ENCODE data around the gene RCC2.
A peak's percentile ranks its signal among the peaks of the same experiment; 100 is the strongest.

Gene RCC2

DNA sequence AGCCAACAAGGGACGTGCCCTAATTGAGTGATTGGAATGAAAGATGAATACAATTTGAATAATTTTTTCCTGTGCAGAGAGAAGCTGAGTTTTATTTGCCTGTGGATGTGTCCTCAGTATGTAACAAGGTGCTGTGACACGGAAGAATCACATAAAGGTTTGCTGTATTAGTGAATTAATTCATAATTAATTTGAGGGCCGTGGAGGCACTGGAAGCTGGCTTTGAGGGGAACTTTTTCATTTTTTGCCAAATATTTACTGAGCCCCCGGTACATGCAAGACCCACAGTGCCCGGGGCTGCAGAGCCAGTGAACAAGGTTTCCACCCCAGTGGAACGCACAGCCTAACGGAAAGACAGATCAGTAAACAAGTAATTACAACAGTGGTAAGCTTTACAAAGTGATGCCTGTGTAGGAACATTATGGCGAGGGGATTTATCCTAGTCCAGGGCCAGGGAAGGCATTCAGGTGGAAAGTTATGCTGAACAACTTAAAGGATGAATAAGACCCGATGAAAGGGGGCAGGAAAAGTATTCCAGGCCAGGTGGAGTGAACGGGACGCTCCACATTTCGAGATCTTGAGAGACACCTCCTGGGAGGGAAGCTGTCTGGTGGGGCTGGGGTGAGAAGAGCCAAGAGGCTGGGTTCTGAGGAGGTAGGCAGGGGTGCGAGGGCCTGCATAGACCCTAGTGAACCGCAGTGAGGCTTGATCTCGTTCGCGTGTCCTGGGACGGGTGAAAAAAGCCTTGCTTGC lies 773 bp upstream of the RCC2 start:
- Histone ChIP-seq H3K4me1 (ENCODE audit: insufficient read depth, low read length) (peaks cover 28% of the 10 kb centered on the region), H3K36me3 (ENCODE audit: insufficient read depth, low read length) (peaks cover 2% of the 10 kb centered on the region), H2AFZ (ENCODE audit: low read depth, low read length) (peak overlapping the region; percentile 31), H3K4me3 (ENCODE audit: low read length) (peak overlapping the region; percentile 96), H3K9me3 (ENCODE audit: low read length) (no peaks in the 10 kb centered on the region), H3K27me3 (ENCODE audit: insufficient read depth, low read length) (peaks cover 10% of the 10 kb centered on the region)

- Histone ChIP-seq H3K9me3 (ENCODE audit: low read length) (no peaks in the 10 kb centered on the region), H3K4me3 (ENCODE audit: low read length) (peak overlapping the region; percentile 96), H3K4me1 (ENCODE audit: insufficient read depth, low read length) (peaks cover 28% of the 10 kb centered on the region), H3K36me3 (ENCODE audit: insufficient read depth, low read length) (peaks cover 16% of the 10 kb centered on the region), H3K27me3 (ENCODE audit: insufficient read depth, low read length) (peaks cover 10% of the 10 kb centered on the region), H2AFZ (ENCODE audit: low read depth, low read length) (peak overlapping the region; percentile 23)
Measured at GRCh38 chr1:17438318-17439249, 893 bp downstream of the RCC2 start.

GRCh38 chr1:17437580-17438317 lies 1.7 kb downstream of the RCC2 start:
- peak overlapping the region; percentile 96 for H3K4me3 ChIP-seq (ENCODE audit: low read length)

DNA sequence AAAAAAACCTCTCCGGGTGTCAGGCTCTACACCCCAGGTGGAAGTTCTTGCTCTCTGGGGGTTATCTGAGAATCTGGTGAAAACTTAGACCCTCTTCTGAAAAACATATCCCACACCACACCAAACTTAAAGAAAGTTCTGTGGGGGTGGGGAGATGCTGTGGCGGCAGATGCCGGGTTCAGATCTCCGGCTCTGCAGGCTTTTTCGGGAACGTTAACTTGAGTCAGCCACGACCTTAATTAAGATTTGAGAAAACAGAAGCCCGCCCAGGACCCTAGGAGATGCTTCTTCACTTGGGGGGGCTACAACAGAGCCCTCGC lies 2.3 kb downstream of the RCC2 start:
- Histone ChIP-seq H3K4me1 (ENCODE audit: insufficient read depth, low read length) (peaks cover 28% of the 10 kb centered on the region), H3K9me3 (ENCODE audit: low read length) (no peaks in the 10 kb centered on the region), H2AFZ (ENCODE audit: low read depth, low read length) (no peak overlapping the region), H3K27me3 (ENCODE audit: insufficient read depth, low read length) (peaks cover 10% of the 10 kb centered on the region), H3K4me3 (ENCODE audit: low read length) (peak overlapping the region; percentile 96), H3K36me3 (ENCODE audit: insufficient read depth, low read length) (peaks cover 24% of the 10 kb centered on the region)

More at GRCh38 chr1:17437580-17438317, 1.7 kb downstream of the RCC2 start:
- Histone ChIP-seq H3K9me3 (ENCODE audit: low read length) (no peaks in the 10 kb centered on the region), H3K4me1 (ENCODE audit: insufficient read depth, low read length) (peaks cover 28% of the 10 kb centered on the region), H3K27me3 (ENCODE audit: insufficient read depth, low read length) (peaks cover 10% of the 10 kb centered on the region), H3K36me3 (ENCODE audit: insufficient read depth, low read length) (peaks cover 19% of the 10 kb centered on the region), H2AFZ (ENCODE audit: low read depth, low read length) (no peak overlapping the region)

DNA sequence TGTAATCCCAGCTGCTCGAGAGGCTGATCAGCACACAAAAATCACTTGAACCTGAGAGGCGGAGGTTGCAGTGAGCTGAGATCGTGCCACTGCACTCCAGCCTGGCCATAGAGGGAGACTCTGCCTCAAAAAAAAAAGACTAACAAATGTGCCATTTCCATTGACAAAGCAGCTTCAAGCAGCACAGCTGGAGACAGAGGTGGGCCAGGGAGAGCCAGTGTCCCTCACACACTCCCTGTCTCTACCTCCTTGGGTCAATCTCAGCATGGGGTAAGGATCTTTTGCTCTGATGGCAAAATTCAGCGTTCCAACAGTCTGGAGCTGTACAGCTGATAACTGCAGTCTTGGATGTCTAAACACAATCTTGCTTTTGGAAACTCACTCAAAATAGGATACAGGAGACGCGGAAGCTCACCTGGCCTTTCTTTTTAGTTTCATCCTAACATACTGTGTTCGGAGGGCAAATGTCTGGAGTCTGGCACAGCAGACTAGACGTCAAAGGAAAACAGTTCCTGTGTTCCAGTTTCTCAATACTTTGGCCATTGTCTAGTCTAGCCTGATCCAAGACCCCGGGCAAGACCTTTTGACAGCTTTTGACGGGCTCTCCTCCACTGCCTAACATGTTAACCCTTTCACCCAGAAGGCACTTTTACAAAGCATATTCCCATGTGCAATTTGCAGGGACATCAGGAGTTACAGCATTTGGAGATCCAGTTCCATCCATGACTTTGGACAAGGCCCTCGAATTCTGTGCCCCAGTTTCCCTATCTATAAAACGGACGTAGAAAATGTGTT lies 2.9 kb downstream of the RCC2 start:
- peaks cover 28% of the 10 kb centered on the region for H3K36me3 ChIP-seq (ENCODE audit: insufficient read depth, low read length)

DNA sequence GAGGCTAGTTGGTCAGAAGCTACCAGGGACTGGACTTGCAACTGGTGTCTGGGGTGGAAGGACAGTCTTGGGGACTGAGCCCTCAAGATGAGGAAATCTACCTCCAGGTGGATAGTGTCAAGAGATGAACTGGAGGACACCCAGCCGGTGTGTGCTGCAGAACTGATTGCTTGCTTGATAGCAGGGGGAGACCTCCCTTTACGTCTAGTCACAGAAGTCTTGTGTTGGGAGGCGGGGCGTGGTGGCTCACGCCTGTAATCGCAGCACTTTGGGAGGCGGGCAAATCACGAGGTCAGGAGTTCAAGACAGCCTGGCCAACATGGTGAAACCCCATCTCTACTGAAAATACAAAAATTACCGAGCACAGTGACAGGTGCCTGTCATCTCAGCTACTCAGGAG lies 4.9 kb downstream of the RCC2 start:
- Histone ChIP-seq H3K4me1 (ENCODE audit: insufficient read depth, low read length) (peaks cover 17% of the 10 kb centered on the region), H3K9me3 (ENCODE audit: low read length) (no peaks in the 10 kb centered on the region), H3K27me3 (ENCODE audit: insufficient read depth, low read length) (no peaks in the 10 kb centered on the region), H3K4me3 (ENCODE audit: low read length) (no peak overlapping the region), H3K36me3 (ENCODE audit: insufficient read depth, low read length) (peaks cover 35% of the 10 kb centered on the region), H2AFZ (ENCODE audit: low read depth, low read length) (no peak overlapping the region)

More for the DNA sequence above, 2.9 kb downstream of the RCC2 start:
- Histone ChIP-seq H2AFZ (ENCODE audit: low read depth, low read length) (no peak overlapping the region), H3K27me3 (ENCODE audit: insufficient read depth, low read length) (peaks cover 7% of the 10 kb centered on the region), H3K4me3 (ENCODE audit: low read length) (peak overlapping the region; percentile 96), H3K4me1 (ENCODE audit: insufficient read depth, low read length) (peaks cover 26% of the 10 kb centered on the region), H3K9me3 (ENCODE audit: low read length) (no peaks in the 10 kb centered on the region)

DNA sequence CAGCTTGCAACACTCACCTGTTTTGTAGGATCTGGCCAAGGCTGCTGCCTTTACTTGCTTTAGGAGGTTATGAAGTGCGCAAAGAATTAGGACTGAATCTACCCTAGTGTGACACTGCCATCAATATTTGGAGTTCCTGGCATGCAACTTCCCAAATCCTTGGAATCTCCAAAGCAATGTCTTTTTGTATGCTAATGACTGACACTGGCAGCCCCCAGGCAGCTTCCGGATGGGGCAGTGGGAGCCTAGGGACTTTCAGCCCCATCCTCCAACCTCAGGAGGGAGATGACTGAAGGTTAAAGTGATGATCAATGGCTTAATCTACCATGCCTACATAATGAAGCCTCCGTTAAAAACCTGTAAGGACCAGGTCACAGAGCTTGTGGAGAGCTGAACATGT lies 5.5 kb downstream of the RCC2 start:
- H2AFZ ChIP-seq (ENCODE audit: low read depth, low read length): no peak overlapping the region
- no peak overlapping the region for H3K4me3 ChIP-seq (ENCODE audit: low read length)
- peaks cover 40% of the 10 kb centered on the region for H3K36me3 ChIP-seq (ENCODE audit: insufficient read depth, low read length)
- H3K4me1 ChIP-seq (ENCODE audit: insufficient read depth, low read length): peaks cover 17% of the 10 kb centered on the region
- no peaks in the 10 kb centered on the region for H3K9me3 ChIP-seq (ENCODE audit: low read length)
- no peaks in the 10 kb centered on the region for H3K27me3 ChIP-seq (ENCODE audit: insufficient read depth, low read length)

- no peak overlapping the region for H3K4me3 ChIP-seq (ENCODE audit: low read length)
- H3K36me3 ChIP-seq (ENCODE audit: insufficient read depth, low read length): peaks cover 48% of the 10 kb centered on the region
Measured at GRCh38 chr1:17433261-17433660, 6.2 kb downstream of the RCC2 start.

DNA sequence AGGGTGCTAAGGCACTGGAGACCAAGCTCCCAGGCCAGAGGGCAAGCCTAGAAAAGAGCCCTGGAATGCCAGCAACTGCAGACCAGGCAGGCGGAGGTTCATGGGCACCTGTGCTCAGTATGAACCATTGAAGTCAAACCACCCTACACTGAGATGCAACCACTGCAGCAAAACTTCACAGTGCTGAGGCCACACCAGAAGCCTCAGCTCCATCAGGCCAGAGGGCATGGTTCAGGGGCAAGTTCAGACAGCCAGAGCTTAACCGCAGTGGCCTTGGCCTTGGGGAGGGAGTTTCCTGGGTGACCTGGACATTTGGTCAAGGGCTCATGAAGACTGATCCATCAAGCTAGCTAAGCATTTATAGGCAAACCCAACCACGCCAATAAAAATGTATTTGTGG lies 7.1 kb downstream of the RCC2 start:
- H3K4me1 ChIP-seq (ENCODE audit: insufficient read depth, low read length): peaks cover 17% of the 10 kb centered on the region
- no peak overlapping the region for H2AFZ ChIP-seq (ENCODE audit: low read depth, low read length)
- peaks cover 56% of the 10 kb centered on the region for H3K36me3 ChIP-seq (ENCODE audit: insufficient read depth, low read length)
- no peaks in the 10 kb centered on the region for H3K27me3 ChIP-seq (ENCODE audit: insufficient read depth, low read length)
- H3K4me3 ChIP-seq (ENCODE audit: low read length): no peak overlapping the region
- no peaks in the 10 kb centered on the region for H3K9me3 ChIP-seq (ENCODE audit: low read length)

More at GRCh38 chr1:17433261-17433660, 6.2 kb downstream of the RCC2 start:
- H3K9me3 ChIP-seq (ENCODE audit: low read length): no peaks in the 10 kb centered on the region
- peaks cover 17% of the 10 kb centered on the region for H3K4me1 ChIP-seq (ENCODE audit: insufficient read depth, low read length)
- no peak overlapping the region for H2AFZ ChIP-seq (ENCODE audit: low read depth, low read length)
- no peaks in the 10 kb centered on the region for H3K27me3 ChIP-seq (ENCODE audit: insufficient read depth, low read length)

GRCh38 chr1:17429183-17429582 lies 10.3 kb downstream of the RCC2 start:
- Histone ChIP-seq H3K4me1 (ENCODE audit: insufficient read depth, low read length) (no peaks in the 10 kb centered on the region), H3K36me3 (ENCODE audit: insufficient read depth, low read length) (peaks cover 78% of the 10 kb centered on the region), H3K9me3 (ENCODE audit: low read length) (no peaks in the 10 kb centered on the region), H2AFZ (ENCODE audit: low read depth, low read length) (no peak overlapping the region), H3K27me3 (ENCODE audit: insufficient read depth, low read length) (no peaks in the 10 kb centered on the region), H3K4me3 (ENCODE audit: low read length) (no peak overlapping the region)

DNA sequence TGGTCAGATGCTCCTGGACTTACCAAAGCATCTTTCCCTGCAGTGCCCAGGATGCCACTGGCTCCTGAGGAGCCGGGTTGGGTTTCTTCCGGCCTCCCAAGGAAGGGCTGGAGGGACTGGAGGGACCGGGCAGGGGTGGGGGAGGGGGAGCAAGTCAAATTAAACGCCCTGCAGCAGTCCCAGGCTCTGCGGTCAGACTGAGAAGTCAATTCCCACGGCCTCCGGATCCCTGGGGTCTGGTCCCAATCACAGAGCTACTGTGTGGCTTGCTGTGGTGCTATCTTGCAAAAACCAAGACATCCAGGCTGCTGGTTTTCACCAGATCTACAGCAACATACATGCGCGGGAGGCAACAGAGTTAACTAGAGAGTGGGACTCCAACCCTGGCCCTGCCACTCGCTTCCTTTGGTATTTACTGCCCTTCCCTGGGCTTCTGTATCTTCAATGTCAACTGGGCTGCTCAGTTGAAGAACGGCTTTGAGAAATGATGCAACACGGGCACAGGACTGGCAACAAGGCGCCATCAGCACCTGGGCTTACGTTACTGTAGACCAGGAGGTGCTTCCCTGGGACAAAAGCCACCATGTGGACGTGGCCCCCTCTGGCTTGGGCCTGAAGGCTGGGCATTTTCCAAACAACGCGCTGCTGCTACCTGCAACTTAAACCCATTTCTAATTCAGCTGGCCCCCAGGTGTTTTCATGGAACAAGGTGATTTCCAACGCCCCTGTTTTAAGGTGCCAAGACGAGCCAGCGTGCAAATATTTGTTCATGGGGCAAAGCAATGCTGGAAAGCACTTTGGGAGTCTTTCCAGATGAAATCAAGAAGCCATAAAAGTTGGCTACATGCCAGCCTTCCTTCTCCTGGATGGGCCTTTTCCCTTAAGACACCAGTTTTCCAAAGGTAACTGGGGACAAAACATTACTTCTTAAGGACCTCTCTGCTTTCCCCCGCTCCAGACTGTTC lies 11.5 kb downstream of the RCC2 start:
- peaks cover 80% of the 10 kb centered on the region for H3K36me3 ChIP-seq (ENCODE audit: insufficient read depth, low read length)
- no peaks in the 10 kb centered on the region for H3K27me3 ChIP-seq (ENCODE audit: insufficient read depth, low read length)
- no peaks in the 10 kb centered on the region for H3K9me3 ChIP-seq (ENCODE audit: low read length)
- H2AFZ ChIP-seq (ENCODE audit: low read depth, low read length): no peak overlapping the region
- no peaks in the 10 kb centered on the region for H3K4me1 ChIP-seq (ENCODE audit: insufficient read depth, low read length)
- H3K4me3 ChIP-seq (ENCODE audit: low read length): no peak overlapping the region
